Measurements from ENCODE around the gene RTN4R.

RTN4R gene

GRCh38 chr22:20226760-20227350 is 41.3 kb downstream of the RTN4R start:
- no peak for DNase-seq

- no peak for DNase-seq
Observed at GRCh38 chr22:20226077-20226716, 41.9 kb downstream of the RTN4R start.

- no peak for DNase-seq
Observed at GRCh38 chr22:20225693-20225966, 42.5 kb downstream of the RTN4R start.

- no peak for DNase-seq
Observed at GRCh38 chr22:20224917-20225692, 43.0 kb downstream of the RTN4R start.

GRCh38 chr22:20224256-20224626 is 43.9 kb downstream of the RTN4R start:
- DNase-seq: no peak

- DNase-seq: no peak
Observed at GRCh38 chr22:20223421-20224255, 44.5 kb downstream of the RTN4R start.

- no peak for DNase-seq
Observed at GRCh38 chr22:20222764-20223420, 45.2 kb downstream of the RTN4R start.

- no peak for DNase-seq
Observed at GRCh38 chr22:20221421-20222340, 46.4 kb downstream of the RTN4R start.

GRCh38 chr22:20220629-20221026 is 47.5 kb downstream of the RTN4R start:
- no peak for DNase-seq

GRCh38 chr22:20219667-20220628 is 48.2 kb downstream of the RTN4R start:
- DNase-seq: no peak

- DNase-seq: no peak
Observed at GRCh38 chr22:20218987-20219386, 49.1 kb downstream of the RTN4R start.

- DNase-seq: no peak
Observed at GRCh38 chr22:20218326-20218872, 49.7 kb downstream of the RTN4R start.

GRCh38 chr22:20217563-20217962 is 50.6 kb downstream of the RTN4R start:
- DNase-seq: no peak

GRCh38 chr22:20216863-20217499 is 51.1 kb downstream of the RTN4R start:
- no peak for DNase-seq

- no peak for DNase-seq
Observed at GRCh38 chr22:20215742-20216141, 52.4 kb downstream of the RTN4R start.

- DNase-seq: no peak
Observed at GRCh38 chr22:20214853-20215252, 53.3 kb downstream of the RTN4R start.

GRCh38 chr22:20213833-20214708 is 54.0 kb downstream of the RTN4R start:
- DNase-seq: no peak

All from activated CD4-positive, alpha-beta T cell treated with anti-CD3 and anti-CD28 coated beads, Interleukin-2, amount 50 U/mL, for 4 hours (primary cell).